HepG2 (cell line): ENCODE measurements around the gene AADACL4. TPM values are rescaled to one million over a fixed set of nuclear protein-coding genes. Genes with fewer than 3 reads are reported as not detected.

Source experiments
- ATAD3A ChIP-seq: sonication (generic); formaldehyde crosslinking; IDR thresholded peaks from 2 replicates; pipeline ENCODE4 v1.4.0; 2020; ENCODE audit warnings: missing genetic modification reagents
- FUBP1 ChIP-seq: sonication (generic); formaldehyde crosslinking; IDR thresholded peaks from 2 replicates; pipeline ENCODE4 v1.5.1; 2020; ENCODE audit warnings: missing genetic modification reagents, mild to moderate bottlenecking, borderline replicate concordance
- IKZF4 ChIP-seq: sonication (generic); formaldehyde crosslinking; IDR thresholded peaks from 2 replicates; pipeline ENCODE4 v1.5.1; 2020; ENCODE audit warnings: borderline replicate concordance, mild to moderate bottlenecking, low read depth, missing genetic modification reagents; ENCODE audit errors: not compliant biosample characterization
- KDM6A ChIP-seq: IDR thresholded peaks from 2 replicates; pipeline ENCODE4 v1.6.1; 2016; ENCODE audit warnings: low read depth
- MYNN ChIP-seq: sonication (generic); formaldehyde crosslinking; IDR thresholded peaks from 2 replicates; pipeline ENCODE4 v1.4.0; 2020; ENCODE audit warnings: mild to moderate bottlenecking, low read depth, missing genetic modification reagents
- NFKB2 ChIP-seq: sonication (generic); formaldehyde crosslinking; IDR thresholded peaks from 2 replicates; pipeline ENCODE4 v1.4.0; 2020; ENCODE audit warnings: missing genetic modification reagents, borderline replicate concordance
- NR2F1 ChIP-seq, 2 experiments: fragments of 450-650 bp in 1 of 2; formaldehyde crosslinking in 1 of 2; IDR thresholded peaks; 2 replicates each; pipeline versions ENCODE4 v1.5.0 to v1.6.1; 2016 to 2020; ENCODE audit warnings: mild to moderate bottlenecking in 1 of 2, missing compliant biosample characterization in 1 of 2, missing genetic modification reagents in 1 of 2, moderate library complexity in 1 of 2
- POGK ChIP-seq: sonication (generic); formaldehyde crosslinking; conservative IDR thresholded peaks from 2 replicates; pipeline ENCODE4 v1.8.0; 2022; ENCODE audit warnings: mild to moderate bottlenecking, moderate library complexity, missing genetic modification reagents
- POLR2G ChIP-seq: fragments of 200-400 bp; formaldehyde crosslinking; IDR thresholded peaks from 2 replicates; pipeline ENCODE4 v1.6.1; 2018; ENCODE audit warnings: mild to moderate bottlenecking, low read depth, low read length, moderate library complexity
- REPIN1 ChIP-seq: sonication (generic); formaldehyde crosslinking; IDR thresholded peaks from 2 replicates; pipeline ENCODE4 v1.8.0; 2022; ENCODE audit warnings: missing genetic modification reagents, low read depth, mild to moderate bottlenecking, borderline replicate concordance
- REXO4 ChIP-seq: sonication (generic); formaldehyde crosslinking; IDR thresholded peaks from 2 replicates; pipeline ENCODE4 v1.8.0; 2022; ENCODE audit warnings: missing genetic modification reagents, mild to moderate bottlenecking, borderline replicate concordance
- U2AF2 ChIP-seq: fragments of 200-400 bp; formaldehyde crosslinking; IDR thresholded peaks from 2 replicates; pipeline ENCODE4 v1.6.1; 2017; ENCODE audit warnings: low read depth, mild to moderate bottlenecking, low read length
- ZFY ChIP-seq: sonication (generic); formaldehyde crosslinking; IDR thresholded peaks from 2 replicates; pipeline ENCODE4 v1.4.0; 2020; ENCODE audit warnings: missing genetic modification reagents
- ZNF143 ChIP-seq: sonication (generic); formaldehyde crosslinking; IDR thresholded peaks from 2 replicates; pipeline ENCODE4 v1.4.0; 2020; ENCODE audit warnings: missing genetic modification reagents
- ZSCAN20 ChIP-seq: sonication (generic); formaldehyde crosslinking; IDR thresholded peaks from 2 replicates; pipeline ENCODE4 v1.4.0; 2020; ENCODE audit warnings: missing genetic modification reagents, mild to moderate bottlenecking, borderline replicate concordance
- polyA plus RNA-seq, 8 experiments: library from polyadenylated mRNA; depleted of rRNA in 3 of 8; stranded (reverse) in 7 of 8; unstranded in 1 of 8; fragments of >200 nt; fragmentation: Illumina TruSeq in 4 of 8; extraction: Trizol in 4 of 8; gene quantifications; 2 replicates each; pipeline versions ENCODE4 v1.2.1 to v1.2.3, GENCODE V29; 2011 to 2016; ENCODE audit warnings: low read depth in 4 of 8, missing spikeins in 1 of 8, mixed read lengths in 1 of 8; ENCODE audit not compliant: insufficient read depth in 1 of 8
- total RNA-seq, 5 experiments: library from RNA; depleted of rRNA; stranded (reverse); fragments of >200 nt; fragmentation: Illumina TruSeq; extraction: Trizol; gene quantifications; 2 replicates each; pipeline ENCODE4 v1.2.3, GENCODE V29; 2016; ENCODE audit warnings: low read depth in 1 of 5
- TF ChIP-seq, protein P1 (sequence below): IDR thresholded peaks from 2 replicates; pipeline ENCODE4 v1.6.1; 2016; ENCODE audit warnings: low read depth, missing genetic modification reagents, missing compliant biosample characterization
- TF ChIP-seq, protein P2 (sequence below): sonication (generic); formaldehyde crosslinking; conservative IDR thresholded peaks from 2 replicates; pipeline ENCODE4 v1.4.0; 2020; ENCODE audit warnings: missing genetic modification reagents

Gene AADACL4
- total and polyA plus RNA-seq, 2 of the 13 experiments (the other 11 are each of a cell fraction or from before 2014, with no cell fraction given): not detected

GRCh38 chr1:12616709-12617373 lies 27.0 kb upstream of the AADACL4 start (continued):
- TF ChIP-seq, protein P1, sequence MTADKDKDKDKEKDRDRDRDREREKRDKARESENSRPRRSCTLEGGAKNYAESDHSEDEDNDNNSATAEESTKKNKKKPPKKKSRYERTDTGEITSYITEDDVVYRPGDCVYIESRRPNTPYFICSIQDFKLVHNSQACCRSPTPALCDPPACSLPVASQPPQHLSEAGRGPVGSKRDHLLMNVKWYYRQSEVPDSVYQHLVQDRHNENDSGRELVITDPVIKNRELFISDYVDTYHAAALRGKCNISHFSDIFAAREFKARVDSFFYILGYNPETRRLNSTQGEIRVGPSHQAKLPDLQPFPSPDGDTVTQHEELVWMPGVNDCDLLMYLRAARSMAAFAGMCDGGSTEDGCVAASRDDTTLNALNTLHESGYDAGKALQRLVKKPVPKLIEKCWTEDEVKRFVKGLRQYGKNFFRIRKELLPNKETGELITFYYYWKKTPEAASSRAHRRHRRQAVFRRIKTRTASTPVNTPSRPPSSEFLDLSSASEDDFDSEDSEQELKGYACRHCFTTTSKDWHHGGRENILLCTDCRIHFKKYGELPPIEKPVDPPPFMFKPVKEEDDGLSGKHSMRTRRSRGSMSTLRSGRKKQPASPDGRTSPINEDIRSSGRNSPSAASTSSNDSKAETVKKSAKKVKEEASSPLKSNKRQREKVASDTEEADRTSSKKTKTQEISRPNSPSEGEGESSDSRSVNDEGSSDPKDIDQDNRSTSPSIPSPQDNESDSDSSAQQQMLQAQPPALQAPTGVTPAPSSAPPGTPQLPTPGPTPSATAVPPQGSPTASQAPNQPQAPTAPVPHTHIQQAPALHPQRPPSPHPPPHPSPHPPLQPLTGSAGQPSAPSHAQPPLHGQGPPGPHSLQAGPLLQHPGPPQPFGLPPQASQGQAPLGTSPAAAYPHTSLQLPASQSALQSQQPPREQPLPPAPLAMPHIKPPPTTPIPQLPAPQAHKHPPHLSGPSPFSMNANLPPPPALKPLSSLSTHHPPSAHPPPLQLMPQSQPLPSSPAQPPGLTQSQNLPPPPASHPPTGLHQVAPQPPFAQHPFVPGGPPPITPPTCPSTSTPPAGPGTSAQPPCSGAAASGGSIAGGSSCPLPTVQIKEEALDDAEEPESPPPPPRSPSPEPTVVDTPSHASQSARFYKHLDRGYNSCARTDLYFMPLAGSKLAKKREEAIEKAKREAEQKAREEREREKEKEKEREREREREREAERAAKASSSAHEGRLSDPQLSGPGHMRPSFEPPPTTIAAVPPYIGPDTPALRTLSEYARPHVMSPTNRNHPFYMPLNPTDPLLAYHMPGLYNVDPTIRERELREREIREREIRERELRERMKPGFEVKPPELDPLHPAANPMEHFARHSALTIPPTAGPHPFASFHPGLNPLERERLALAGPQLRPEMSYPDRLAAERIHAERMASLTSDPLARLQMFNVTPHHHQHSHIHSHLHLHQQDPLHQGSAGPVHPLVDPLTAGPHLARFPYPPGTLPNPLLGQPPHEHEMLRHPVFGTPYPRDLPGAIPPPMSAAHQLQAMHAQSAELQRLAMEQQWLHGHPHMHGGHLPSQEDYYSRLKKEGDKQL (CRISPR knock-in tag): no peak
- TF ChIP-seq ZFY (CRISPR knock-in tag) (peak; percentile 14; the same call in 1 of the 2 replicates), KDM6A (no peak), ATAD3A (CRISPR knock-in tag) (no peak), IKZF4 (CRISPR knock-in tag) (peak; percentile 51), NR2F1 (CRISPR knock-in tag; IDR thresholded peaks at IDR 0.05) (no peak), FUBP1 (no peak), POGK (CRISPR knock-in tag) (no peak), POLR2G (peak; percentile 65), U2AF2 (no peak), MYNN (no peak), REXO4 (CRISPR knock-in tag) (no peak), NFKB2 (no peak; the same call in 1 of the 2 replicates), ZSCAN20 (0 out of 2 replicates have a peak, but pooled peaks have one; percentile 50), REPIN1 (CRISPR knock-in tag) (0 out of 2 replicates have a peak, but pooled peaks have one; percentile 42), ZNF143 (CRISPR knock-in tag) (no peak)
- TF ChIP-seq, protein P2, sequence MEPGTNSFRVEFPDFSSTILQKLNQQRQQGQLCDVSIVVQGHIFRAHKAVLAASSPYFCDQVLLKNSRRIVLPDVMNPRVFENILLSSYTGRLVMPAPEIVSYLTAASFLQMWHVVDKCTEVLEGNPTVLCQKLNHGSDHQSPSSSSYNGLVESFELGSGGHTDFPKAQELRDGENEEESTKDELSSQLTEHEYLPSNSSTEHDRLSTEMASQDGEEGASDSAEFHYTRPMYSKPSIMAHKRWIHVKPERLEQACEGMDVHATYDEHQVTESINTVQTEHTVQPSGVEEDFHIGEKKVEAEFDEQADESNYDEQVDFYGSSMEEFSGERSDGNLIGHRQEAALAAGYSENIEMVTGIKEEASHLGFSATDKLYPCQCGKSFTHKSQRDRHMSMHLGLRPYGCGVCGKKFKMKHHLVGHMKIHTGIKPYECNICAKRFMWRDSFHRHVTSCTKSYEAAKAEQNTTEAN (CRISPR knock-in tag): no peak
